D721Med (cell line): ENCODE results near the gene DGKB.

ENCODE experiments used
- DNase-seq: peaks from one replicate; pipeline ENCODE4 v3.0.0; 2011; ENCODE audit warnings: low spot score; ENCODE audit not compliant: insufficient read length
- FAIRE-seq: peaks from 2 replicates; lab custom pipeline; 2011; peaks lifted over from hg19 to GRCh38; lab: Jason Lieb, UNC
- CTCF ChIP-seq: IDR thresholded peaks from 2 replicates; pipeline ENCODE4 v1.5.1; 2012; ENCODE audit warnings: mild to moderate bottlenecking, control low read depth; ENCODE audit not compliant: insufficient read depth; ENCODE audit errors: missing control alignments

DGKB gene

GRCh38 chr7:14303536-14303935, 599.0 kb downstream of the DGKB start:
- DNase-seq, result no peak

GRCh38 chr7:14294637-14295036, 607.9 kb downstream of the DGKB start:
- TF ChIP-seq CTCF, result no peak
- FAIRE-seq, result no peak
- DNase-seq, result no peak

More at GRCh38 chr7:14303536-14303935, 599.0 kb downstream of the DGKB start:
- TF ChIP-seq CTCF, result no peak
- no peak for FAIRE-seq

GRCh38 chr7:14293434-14293833, 609.1 kb downstream of the DGKB start:
- FAIRE-seq, result no peak
- TF ChIP-seq CTCF, result no peak
- DNase-seq, result no peak

GRCh38 chr7:14292737-14293136, 609.8 kb downstream of the DGKB start:
- FAIRE-seq, result no peak
- DNase-seq, result no peak
- TF ChIP-seq CTCF, result no peak

GRCh38 chr7:14289957-14290356, 612.6 kb downstream of the DGKB start:
- FAIRE-seq (no peak), DNase-seq (no peak)
- no peak for TF ChIP-seq CTCF

GRCh38 chr7:14288701-14289100, 613.9 kb downstream of the DGKB start:
- no peak for TF ChIP-seq CTCF
- FAIRE-seq, result no peak
- DNase-seq, result no peak

- TF ChIP-seq CTCF, result no peak
- FAIRE-seq, result no peak
Measured at GRCh38 chr7:14287398-14287797, 615.2 kb downstream of the DGKB start.

More at GRCh38 chr7:14287398-14287797, 615.2 kb downstream of the DGKB start:
- no peak for DNase-seq
